K562 (cell line): ENCODE results near the gene PRKCB. TPM values are rescaled to one million over a fixed set of nuclear protein-coding genes. Genes with fewer than 3 reads are reported as not detected.

Source experiments
- LEF1 ChIP-seq: fragments of 450-650 bp; IDR thresholded peaks from 2 replicates; pipeline ENCODE4 v1.6.1; 2016; ENCODE audit warnings: mild to moderate bottlenecking
- PTRF ChIP-seq: fragments of 450-650 bp; IDR thresholded peaks from 2 replicates; pipeline ENCODE4 v1.6.1; 2016; ENCODE audit warnings: mild to moderate bottlenecking, missing genetic modification characterization, missing compliant biosample characterization
- SNIP1 ChIP-seq: fragments of 450-650 bp; IDR thresholded peaks from 2 replicates; pipeline ENCODE4 v1.7.1; 2017; ENCODE audit warnings: low read depth, mild to moderate bottlenecking
- ZNF561 ChIP-seq: fragments of 450-650 bp; formaldehyde crosslinking; conservative IDR thresholded peaks from 2 replicates; pipeline ENCODE4 v1.4.0; 2020; ENCODE audit warnings: mild to moderate bottlenecking, moderate library complexity
- polyA plus RNA-seq, 8 experiments: library from polyadenylated mRNA; depleted of rRNA in 4 of 8; stranded (reverse) in 5 of 8; unstranded in 3 of 8; fragments of >200 nt; fragmentation: Nextera tagmentation in 2 of 8; fragmentation: Illumina TruSeq in 1 of 8; extraction: Ambion mirVana in 2 of 8; extraction: Trizol in 1 of 8; gene quantifications; 2 replicates each; pipeline versions ENCODE4 v1.2.1 to v1.2.3, GENCODE V29; 2011 to 2014; ENCODE audit warnings: inconsistent platforms in 1 of 8, missing spikeins in 1 of 8
- total RNA-seq, 7 experiments: library from RNA; depleted of rRNA in 6 of 7; stranded (reverse); fragments of >200 nt in 6 of 7; fragmentation: Illumina TruSeq in 2 of 7; extraction: Trizol in 2 of 7; gene quantifications; 2 replicates each; pipeline versions ENCODE4 v1.2.1 to v1.2.3, GENCODE V29; 2011 to 2021; ENCODE audit warnings: low replicate concordance in 1 of 7
- TF ChIP-seq, protein P1 (sequence below): fragments of 250-450 bp; sonication (Bioruptor Pico); IDR thresholded peaks from 2 replicates; pipeline ENCODE4 v1.5.0; 2020; ENCODE audit warnings: mild to moderate bottlenecking
- TF ChIP-seq, protein P2 (sequence below): conservative IDR thresholded peaks from 2 replicates; pipeline ENCODE4 v1.6.1; 2011; ENCODE audit warnings: low read depth, mild to moderate bottlenecking, low read length; ENCODE audit not compliant: control insufficient read depth
- TF ChIP-seq, protein P3 (sequence below): IDR thresholded peaks from 2 replicates; pipeline ENCODE4 v1.6.1; 2016; ENCODE audit warnings: missing genetic modification characterization, missing compliant biosample characterization

The PRKCB gene
- total and polyA plus RNA-seq, 9 of the 15 experiments (the other 6 are each of a cell fraction or from before 2014, with no cell fraction given): 49.9 to 276 (median 148) TPM

DNA sequence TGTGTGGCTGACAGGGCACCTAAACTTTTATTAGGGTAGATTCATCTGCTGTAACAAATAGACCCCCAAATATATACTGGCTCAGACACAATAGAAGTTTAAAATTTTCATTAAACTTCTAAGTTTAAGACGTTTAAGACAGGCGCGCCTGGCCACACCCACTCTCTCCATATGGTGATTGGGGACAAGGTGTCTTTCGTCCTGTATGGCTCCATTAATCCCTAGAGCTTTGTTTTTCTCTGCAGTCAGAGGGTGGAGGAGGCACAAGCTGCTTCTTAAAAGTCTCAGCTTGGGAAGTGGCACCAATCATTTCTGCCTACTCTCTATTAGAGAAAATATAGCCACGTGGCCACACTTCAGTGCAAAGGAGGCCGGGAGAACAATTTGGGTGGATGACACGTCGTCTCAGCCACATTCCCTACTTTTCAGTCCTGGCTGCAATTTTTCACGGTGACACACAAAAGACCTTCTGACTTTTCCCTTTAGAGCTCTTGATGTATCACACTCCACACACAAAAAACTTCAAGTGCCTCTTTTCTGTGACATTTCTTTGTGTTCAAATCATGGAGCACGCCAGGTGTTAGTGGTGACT, 294.8 kb downstream of the PRKCB start (continued):
- TF ChIP-seq, protein P1, sequence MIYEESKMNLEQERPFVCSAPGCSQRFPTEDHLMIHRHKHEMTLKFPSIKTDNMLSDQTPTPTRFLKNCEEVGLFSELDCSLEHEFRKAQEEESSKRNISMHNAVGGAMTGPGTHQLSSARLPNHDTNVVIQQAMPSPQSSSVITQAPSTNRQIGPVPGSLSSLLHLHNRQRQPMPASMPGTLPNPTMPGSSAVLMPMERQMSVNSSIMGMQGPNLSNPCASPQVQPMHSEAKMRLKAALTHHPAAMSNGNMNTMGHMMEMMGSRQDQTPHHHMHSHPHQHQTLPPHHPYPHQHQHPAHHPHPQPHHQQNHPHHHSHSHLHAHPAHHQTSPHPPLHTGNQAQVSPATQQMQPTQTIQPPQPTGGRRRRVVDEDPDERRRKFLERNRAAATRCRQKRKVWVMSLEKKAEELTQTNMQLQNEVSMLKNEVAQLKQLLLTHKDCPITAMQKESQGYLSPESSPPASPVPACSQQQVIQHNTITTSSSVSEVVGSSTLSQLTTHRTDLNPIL (CRISPR knock-in tag): no peak
- no peak for TF ChIP-seq LEF1
- TF ChIP-seq SNIP1: no peak
- TF ChIP-seq, protein P2, sequence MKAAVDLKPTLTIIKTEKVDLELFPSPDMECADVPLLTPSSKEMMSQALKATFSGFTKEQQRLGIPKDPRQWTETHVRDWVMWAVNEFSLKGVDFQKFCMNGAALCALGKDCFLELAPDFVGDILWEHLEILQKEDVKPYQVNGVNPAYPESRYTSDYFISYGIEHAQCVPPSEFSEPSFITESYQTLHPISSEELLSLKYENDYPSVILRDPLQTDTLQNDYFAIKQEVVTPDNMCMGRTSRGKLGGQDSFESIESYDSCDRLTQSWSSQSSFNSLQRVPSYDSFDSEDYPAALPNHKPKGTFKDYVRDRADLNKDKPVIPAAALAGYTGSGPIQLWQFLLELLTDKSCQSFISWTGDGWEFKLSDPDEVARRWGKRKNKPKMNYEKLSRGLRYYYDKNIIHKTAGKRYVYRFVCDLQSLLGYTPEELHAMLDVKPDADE: no peak
- no peak for TF ChIP-seq PTRF (tag)
- TF ChIP-seq ZNF561 (CRISPR knock-in tag): no peak
- TF ChIP-seq, protein P3, sequence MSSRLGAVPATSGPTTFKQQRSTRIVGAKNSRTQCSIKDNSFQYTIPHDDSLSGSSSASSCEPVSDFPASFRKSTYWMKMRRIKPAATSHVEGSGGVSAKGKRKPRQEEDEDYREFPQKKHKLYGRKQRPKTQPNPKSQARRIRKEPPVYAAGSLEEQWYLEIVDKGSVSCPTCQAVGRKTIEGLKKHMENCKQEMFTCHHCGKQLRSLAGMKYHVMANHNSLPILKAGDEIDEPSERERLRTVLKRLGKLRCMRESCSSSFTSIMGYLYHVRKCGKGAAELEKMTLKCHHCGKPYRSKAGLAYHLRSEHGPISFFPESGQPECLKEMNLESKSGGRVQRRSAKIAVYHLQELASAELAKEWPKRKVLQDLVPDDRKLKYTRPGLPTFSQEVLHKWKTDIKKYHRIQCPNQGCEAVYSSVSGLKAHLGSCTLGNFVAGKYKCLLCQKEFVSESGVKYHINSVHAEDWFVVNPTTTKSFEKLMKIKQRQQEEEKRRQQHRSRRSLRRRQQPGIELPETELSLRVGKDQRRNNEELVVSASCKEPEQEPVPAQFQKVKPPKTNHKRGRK (tag): no peak
- TF ChIP-seq, all 486 proteins: peak for 0
